PC-9 (cell line): ENCODE measurements around the gene FHAD1. TPM values are rescaled to one million over a fixed set of nuclear protein-coding genes. Genes with fewer than 3 reads are reported as not detected.

Experiments used
- BruUV-seq: library from RNA; stranded (reverse); fragments of 400-500 nt; replicated peaks from 2 replicates; lab custom pipeline; 2021; lab: Mats Ljungman, UMichigan
- CTCF ChIA-PET: fragments of 300-600 bp; sonication (Branson Sonifier 250); formaldehyde crosslinking; loops from one replicate; lab custom pipeline; 2022; ENCODE audit warnings: antibody characterized with exemption; lab: Charles Lee
- POLR2A ChIA-PET: fragments of 300-600 bp; sonication (Branson Sonifier 250); formaldehyde crosslinking; loops from one replicate; lab custom pipeline; 2022; ENCODE audit warnings: antibody characterized with exemption; ENCODE audit not compliant: unreplicated experiment; lab: Charles Lee
- DNase-seq, 2 experiments: peaks; one replicate each; pipeline versions ENCODE4 v3.0.0 to v3.0.0-alpha.2; 2015 to 2022; ENCODE audit warnings: mixed read lengths in 1 of 2
- H2AFZ ChIP-seq: fragments of 200-600 bp; sonication (generic); 2 replicates; pipeline ENCODE4 v1.8.1; 2017; ENCODE audit warnings: antibody characterized with exemption
- H3F3A ChIP-seq: fragments of 200-600 bp; sonication (generic); 2 replicates; pipeline ENCODE4 v1.8.1; 2017; ENCODE audit warnings: antibody characterized with exemption, mild to moderate bottlenecking, low read depth; ENCODE audit not compliant: insufficient read depth
- H3K27ac ChIP-seq: fragments of 200-600 bp; sonication (generic); 2 replicates; pipeline ENCODE4 v1.6.1; 2016; ENCODE audit warnings: mixed run types
- H3K27me3 ChIP-seq: fragments of 200-600 bp; sonication (generic); 2 replicates; pipeline ENCODE4 v1.6.1; 2016; ENCODE audit warnings: low read depth, mixed run types; ENCODE audit not compliant: insufficient read depth
- H3K36me3 ChIP-seq: fragments of 200-600 bp; sonication (generic); 2 replicates; pipeline ENCODE4 v1.6.1; 2016; ENCODE audit warnings: low read depth, mixed run types
- H3K4me1 ChIP-seq: fragments of 200-600 bp; sonication (generic); replicated peaks from 2 replicates; pipeline ENCODE4 v1.6.1; 2016; ENCODE audit warnings: mixed run types; ENCODE audit not compliant: insufficient read depth
- H3K4me2 ChIP-seq: fragments of 200-600 bp; sonication (generic); 2 replicates; pipeline ENCODE4 v1.6.1; 2017; ENCODE audit warnings: mixed run types
- H3K4me3 ChIP-seq: fragments of 200-600 bp; sonication (generic); 2 replicates; pipeline ENCODE4 v1.6.1; 2016; ENCODE audit warnings: mixed run types
- H3K79me2 ChIP-seq: fragments of 200-600 bp; sonication (generic); 2 replicates; pipeline ENCODE4 v1.6.1; 2017; ENCODE audit warnings: low read depth, mixed run types
- H3K9me2 ChIP-seq: fragments of 200-600 bp; sonication (generic); 2 replicates; pipeline ENCODE4 v1.8.1; 2017; ENCODE audit warnings: mild to moderate bottlenecking; ENCODE audit not compliant: insufficient read depth
- H3K9me3 ChIP-seq: fragments of 200-600 bp; sonication (generic); 2 replicates; pipeline ENCODE4 v1.8.1; 2016; ENCODE audit warnings: low read depth; ENCODE audit not compliant: insufficient read depth
- H4K20me1 ChIP-seq: fragments of 200-600 bp; sonication (generic); 2 replicates; pipeline ENCODE4 v1.8.1; 2017; ENCODE audit not compliant: insufficient read depth
- EZH2 ChIP-seq: fragments of 200-600 bp; sonication (generic); IDR thresholded peaks from 2 replicates; pipeline ENCODE4 v1.8.0; 2017; ENCODE audit warnings: antibody characterized with exemption, low read depth
- intact Hi-C: fragments of 100-400 bp; cut with micrococcal nuclease; formaldehyde crosslinking; loops from one replicate; pipeline ENCODE4 v1.10.0; 2022; ENCODE audit not compliant: unreplicated experiment
- total RNA-seq: library from RNA; stranded (reverse); gene quantifications from 2 replicates; pipeline ENCODE4 v1.2.3, GENCODE V29; 2021
- TF ChIP-seq, protein P1 (sequence below): fragments of 200-600 bp; sonication (generic); conservative IDR thresholded peaks from 2 replicates; pipeline ENCODE4 v1.6.1; 2017; ENCODE audit warnings: mixed run types, antibody characterized with exemption, mild to moderate bottlenecking, moderate library complexity

FHAD1 gene
- total RNA-seq, 1 experiment from 2014 or later = 6.9 TPM

DNA sequence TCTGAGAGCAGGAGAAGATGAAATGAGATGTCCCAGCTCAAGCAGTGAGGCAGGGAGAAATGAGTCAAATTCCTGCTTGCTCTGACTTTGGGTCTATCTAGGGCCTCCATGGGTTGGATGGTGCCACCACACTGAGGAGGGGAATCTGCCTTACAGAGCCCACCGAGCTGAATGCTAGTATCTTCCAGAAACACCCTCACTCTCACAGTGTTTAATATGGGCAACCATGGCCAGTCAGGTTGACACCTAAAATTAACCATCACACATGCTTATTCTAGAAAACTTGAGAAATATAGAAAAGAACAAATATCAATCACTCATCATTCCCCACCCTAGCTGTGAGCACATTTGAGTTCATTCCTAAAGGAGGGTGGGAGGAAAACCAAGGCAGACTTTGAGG is 29.4 kb upstream of the FHAD1 start:
- peaks cover 28% of the 10 kb centered on the region for H3K4me1 ChIP-seq
- H3K27ac ChIP-seq = peak overlapping the region; percentile 63
- no peaks in the 10 kb centered on the region for H3K27me3 ChIP-seq
- peaks cover 25% of the 10 kb centered on the region; the same call in 1 of the 2 replicates for H3F3A ChIP-seq
- H3K4me3 ChIP-seq = no peak overlapping the region
- BruUV-seq = no TSS peak
- TF ChIP-seq EZH2 = no peak
- TF ChIP-seq, protein P1, sequence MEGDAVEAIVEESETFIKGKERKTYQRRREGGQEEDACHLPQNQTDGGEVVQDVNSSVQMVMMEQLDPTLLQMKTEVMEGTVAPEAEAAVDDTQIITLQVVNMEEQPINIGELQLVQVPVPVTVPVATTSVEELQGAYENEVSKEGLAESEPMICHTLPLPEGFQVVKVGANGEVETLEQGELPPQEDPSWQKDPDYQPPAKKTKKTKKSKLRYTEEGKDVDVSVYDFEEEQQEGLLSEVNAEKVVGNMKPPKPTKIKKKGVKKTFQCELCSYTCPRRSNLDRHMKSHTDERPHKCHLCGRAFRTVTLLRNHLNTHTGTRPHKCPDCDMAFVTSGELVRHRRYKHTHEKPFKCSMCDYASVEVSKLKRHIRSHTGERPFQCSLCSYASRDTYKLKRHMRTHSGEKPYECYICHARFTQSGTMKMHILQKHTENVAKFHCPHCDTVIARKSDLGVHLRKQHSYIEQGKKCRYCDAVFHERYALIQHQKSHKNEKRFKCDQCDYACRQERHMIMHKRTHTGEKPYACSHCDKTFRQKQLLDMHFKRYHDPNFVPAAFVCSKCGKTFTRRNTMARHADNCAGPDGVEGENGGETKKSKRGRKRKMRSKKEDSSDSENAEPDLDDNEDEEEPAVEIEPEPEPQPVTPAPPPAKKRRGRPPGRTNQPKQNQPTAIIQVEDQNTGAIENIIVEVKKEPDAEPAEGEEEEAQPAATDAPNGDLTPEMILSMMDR = no peak
- H4K20me1 ChIP-seq = no peaks in the 10 kb centered on the region
- no peak for DNase-seq
- no peak overlapping the region for H3K4me2 ChIP-seq
- intact Hi-C loops = loop anchor here (1.0 to 5.0 kb wide), 2 partner anchors 17 to 205 kb away; no protein-coding TSS in a partner anchor
- no peaks in the 10 kb centered on the region for H3K79me2 ChIP-seq
- no peak overlapping the region for H2AFZ ChIP-seq
- ChIA-PET POLR2A (no interaction called here), CTCF (no interaction called here)
- no peaks in the 10 kb centered on the region for H3K36me3 ChIP-seq
- H3K9me3 ChIP-seq = no peaks in the 10 kb centered on the region
- H3K9me2 ChIP-seq = no peaks in the 10 kb centered on the region

DNA sequence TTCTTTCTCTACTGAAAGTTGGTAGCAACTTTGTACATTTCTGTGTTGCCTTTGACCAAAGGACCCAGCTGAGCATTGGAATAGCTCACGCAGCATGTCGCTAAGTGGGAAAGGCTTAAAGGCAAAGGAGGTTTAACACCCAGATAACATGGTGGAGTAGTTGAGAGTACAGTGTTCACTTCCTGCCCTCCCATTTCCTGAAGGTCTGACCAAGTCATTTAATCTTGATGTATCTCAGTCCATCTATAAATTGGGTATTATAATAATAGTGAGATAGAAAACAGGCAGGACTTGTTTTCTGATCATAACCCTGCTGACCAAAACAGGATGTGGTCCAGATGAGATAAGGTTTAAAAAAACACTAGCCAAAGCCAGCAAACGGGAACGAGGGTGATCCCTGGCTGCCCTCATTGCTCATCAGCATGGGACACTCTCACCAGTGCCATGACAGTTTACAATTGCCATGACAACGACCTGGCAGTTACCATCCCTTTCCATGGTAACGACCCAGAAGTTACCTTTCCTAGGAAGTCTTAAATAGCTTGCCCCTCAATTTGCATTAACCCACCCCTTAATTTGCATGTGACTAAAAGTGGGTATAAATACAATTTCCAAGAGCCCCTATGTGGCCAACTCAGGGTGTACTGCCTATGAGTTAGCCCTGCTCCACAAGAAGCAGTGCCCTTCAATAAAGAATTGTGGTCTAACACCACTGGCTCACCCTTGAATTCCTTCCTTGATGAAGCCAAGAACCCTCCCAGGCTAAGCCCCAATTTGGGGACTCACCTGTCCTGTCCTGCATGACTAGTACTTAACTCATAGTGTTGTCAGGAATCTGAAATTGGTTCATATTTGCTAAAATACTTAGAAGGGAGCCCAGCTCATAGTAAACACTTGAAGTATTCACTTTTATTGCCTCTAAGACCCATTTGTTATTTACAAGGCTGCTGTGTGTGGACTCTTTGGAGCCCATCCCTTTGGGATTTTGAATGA is 28.4 kb upstream of the FHAD1 start:
- Histone ChIP-seq H4K20me1 (no peaks in the 10 kb centered on the region), H3K27me3 (no peaks in the 10 kb centered on the region), H3K9me2 (no peaks in the 10 kb centered on the region), H3K4me1 (peaks cover 30% of the 10 kb centered on the region), H3K4me3 (no peak overlapping the region), H3K4me2 (peak overlapping the region; percentile 31; the same call in 1 of the 2 replicates), H3K79me2 (no peaks in the 10 kb centered on the region), H3F3A (peaks cover 25% of the 10 kb centered on the region; the same call in 1 of the 2 replicates), H3K9me3 (no peaks in the 10 kb centered on the region), H2AFZ (no peak overlapping the region), H3K36me3 (no peaks in the 10 kb centered on the region), H3K27ac (peak overlapping the region; percentile 63)
- BruUV-seq = no TSS peak
- intact Hi-C loops = loop anchor here (1.0 to 5.0 kb wide), 2 partner anchors 18 to 204 kb away; no protein-coding TSS in a partner anchor
- ChIA-PET POLR2A (interaction anchor here (0.6 to 0.7 kb wide), 2 partner anchors 50 to 79 kb away, joined by 7 to 8 read pairs; no protein-coding TSS in a partner anchor), CTCF (no interaction called here)
- TF ChIP-seq, protein P1 = no peak
- no peak for TF ChIP-seq EZH2
- peak; percentile 68 to 86 for DNase-seq

DNA sequence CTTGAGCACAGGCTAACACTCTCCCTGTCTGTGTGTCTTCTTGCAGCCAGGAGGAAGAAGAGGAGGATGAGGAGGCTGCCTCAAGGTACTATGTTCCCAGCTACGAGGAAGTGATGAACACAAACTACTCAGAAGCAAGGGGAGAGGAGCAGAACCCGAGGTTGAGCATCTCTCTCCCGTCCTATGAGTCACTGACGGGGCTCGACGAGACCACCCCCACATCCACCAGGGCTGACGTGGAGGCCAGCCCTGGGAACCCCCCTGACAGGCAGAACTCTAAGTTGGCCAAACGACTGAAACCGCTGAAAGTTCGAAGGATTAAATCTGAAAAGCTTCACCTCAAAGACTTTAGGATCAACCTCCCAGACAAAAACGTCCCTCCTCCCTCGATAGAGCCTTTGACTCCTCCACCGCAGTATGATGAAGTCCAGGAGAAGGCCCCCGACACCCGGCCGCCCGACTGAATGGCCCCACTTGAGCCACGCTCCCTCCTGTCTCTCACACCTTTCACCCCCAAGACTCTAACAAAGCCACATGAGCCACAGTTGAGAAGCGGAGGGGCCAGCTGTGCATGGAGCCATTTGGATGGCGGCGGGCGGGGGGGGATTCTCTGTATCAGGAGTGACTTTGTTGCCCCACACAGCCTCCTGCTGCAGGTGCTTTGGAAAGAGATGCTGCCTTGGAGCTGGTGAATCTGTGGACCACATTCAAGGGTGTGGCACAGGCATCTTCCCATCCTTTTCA is 27.6 kb upstream of the FHAD1 start:
- ChIA-PET CTCF (no interaction called here), POLR2A (interaction anchor here (0.6 kb wide), 1 partner anchor 51 kb away, joined by 8 read pairs; no protein-coding TSS in a partner anchor)
- no peak for DNase-seq
- Histone ChIP-seq H3K79me2 (no peaks in the 10 kb centered on the region), H3K4me3 (no peak overlapping the region), H3K27ac (0 out of 2 replicates have a peak overlapping the region, but pooled peaks have one; percentile 20), H3K4me2 (no peak overlapping the region), H3K4me1 (peaks cover 30% of the 10 kb centered on the region), H4K20me1 (no peaks in the 10 kb centered on the region), H3K9me3 (no peaks in the 10 kb centered on the region), H3K27me3 (no peaks in the 10 kb centered on the region), H3K9me2 (no peaks in the 10 kb centered on the region), H3F3A (peaks cover 25% of the 10 kb centered on the region; the same call in 1 of the 2 replicates), H2AFZ (no peak overlapping the region), H3K36me3 (no peaks in the 10 kb centered on the region)
- TSS peak; percentile 41 for BruUV-seq
- TF ChIP-seq, protein P1 = no peak
- TF ChIP-seq EZH2 = no peak
- intact Hi-C loops = loop anchor here (5.0 kb wide), 1 partner anchor 203 kb away; no protein-coding TSS in a partner anchor
